CD4-positive, alpha-beta T cell (primary cell): ENCODE measurements around the gene EEFSEC. TPM values are rescaled to one million over a fixed set of nuclear protein-coding genes. Genes with fewer than 3 reads are reported as not detected.

ENCODE experiments used
- ATAC-seq: fragments of 200-7000 bp; cut with Tn5 transposase; one replicate; pipeline ENCODE4 v1.10.0; 2022; ENCODE audit warnings: mild to moderate bottlenecking; ENCODE audit not compliant: poor library complexity
- CTCF ChIA-PET: fragments of 350-600 bp; sonication (Branson Sonifier 250); formaldehyde crosslinking; loops from one replicate; lab custom pipeline; 2021; ENCODE audit warnings: antibody characterized with exemption, inconsistent platforms; lab: Charles Lee
- POLR2A ChIA-PET: fragments of 350-600 bp; sonication (Branson Sonifier 250); formaldehyde crosslinking; loops from one replicate; lab custom pipeline; 2021; ENCODE audit warnings: antibody characterized with exemption, inconsistent platforms; lab: Charles Lee
- DNase-seq, 14 experiments: peaks; one replicate each; pipeline ENCODE4 v3.0.0-alpha.2; 2013 to 2020; ENCODE audit warnings: mixed read lengths in 2 of 14
- H3K27ac ChIP-seq, 2 donors: one replicate each; pipeline versions ENCODE4 v1.5.1 to v1.7.0; 2013; ENCODE audit warnings: low read length in 2 of 2, low read depth in 1 of 2, mild to moderate bottlenecking in 1 of 2
- H3K27me3 ChIP-seq, 2 experiments: 1 replicate in 1 of 2; 2 replicates in 1 of 2; pipeline versions ENCODE4 v1.6.1 to v1.7.0; 2013; ENCODE audit warnings: low read length in 2 of 2, control low read depth in 1 of 2, mild to moderate bottlenecking in 1 of 2, moderate library complexity in 1 of 2; ENCODE audit not compliant: insufficient read depth in 2 of 2, control insufficient read depth in 1 of 2
- H3K36me3 ChIP-seq: one replicate; pipeline ENCODE4 v1.6.1; 2013; ENCODE audit warnings: low read length, control low read depth; ENCODE audit not compliant: insufficient read depth
- H3K4me1 ChIP-seq: one replicate; pipeline ENCODE4 v1.6.1; 2013; ENCODE audit warnings: low read length, control low read depth; ENCODE audit not compliant: insufficient read depth
- H3K4me3 ChIP-seq: one replicate; pipeline ENCODE4 v1.5.1; 2013; ENCODE audit warnings: mild to moderate bottlenecking, low read length, moderate library complexity
- H3K9me3 ChIP-seq, 2 experiments: 1 replicate in 1 of 2; 2 replicates in 1 of 2; pipeline versions ENCODE4 v1.6.1 to v1.7.0; 2013; ENCODE audit warnings: low read length in 2 of 2, mild to moderate bottlenecking in 2 of 2, control low read depth in 1 of 2, moderate library complexity in 1 of 2; ENCODE audit not compliant: control insufficient read depth in 1 of 2, insufficient read depth in 1 of 2
- H3K27ac Mint-ChIP-seq: one replicate; pipeline ENCODE4 v1.8.0; 2020; ENCODE audit warnings: mixed read lengths
- H3K27me3 Mint-ChIP-seq: one replicate; pipeline ENCODE4 v1.8.0; 2021; ENCODE audit warnings: mixed read lengths
- H3K36me3 Mint-ChIP-seq: one replicate; pipeline ENCODE4 v1.8.0; 2021; ENCODE audit warnings: low read depth, mixed read lengths
- H3K4me1 Mint-ChIP-seq: one replicate; pipeline ENCODE4 v1.8.0; 2021; ENCODE audit warnings: low read depth, mixed read lengths
- H3K4me3 Mint-ChIP-seq: one replicate; pipeline ENCODE4 v1.8.0; 2020; ENCODE audit warnings: mild to moderate bottlenecking, mixed read lengths
- H3K9me3 Mint-ChIP-seq: one replicate; pipeline ENCODE4 v1.8.0; 2020; ENCODE audit warnings: mixed read lengths
- CTCF ChIP-seq: fragments of 200-600 bp; IDR thresholded peaks from one replicate; pipeline ENCODE4 v1.8.0; 2022; ENCODE audit warnings: antibody characterized with exemption, mild to moderate bottlenecking
- intact Hi-C, 2 experiments: fragments of 100-400 bp; cut with DNase I in 1 of 2; cut with micrococcal nuclease in 1 of 2; formaldehyde crosslinking; loops; one replicate each; pipeline versions ENCODE4 v1.15.1 to v1.9.0; 2023 to 2025; cut with DNase I, micrococcal nuclease
- total RNA-seq, 174 experiments: library from RNA in 2 of 174; stranded (reverse) in 2 of 174; gene quantifications; one replicate each; pipeline ENCODE4 v1.2.3 and lab custom pipeline; 2021 to 2026

EEFSEC gene
- total RNA-seq, 2 experiments from 2014 or later: 13.1 to 13.9 TPM

- H3K27ac Mint-ChIP-seq: no peak overlapping the region
- ATAC-seq (no peak), DNase-seq (no peak)
- peaks cover 29% of the 10 kb centered on the region for H3K36me3 Mint-ChIP-seq
- ChIA-PET POLR2A (no interaction called here), CTCF (no interaction called here)
- H3K4me3 Mint-ChIP-seq: no peak overlapping the region
- no peaks in the 10 kb centered on the region for H3K9me3 Mint-ChIP-seq
- H3K27me3 Mint-ChIP-seq: no peaks in the 10 kb centered on the region
- Histone ChIP-seq H3K9me3 (no peaks in the 10 kb centered on the region), H3K4me3 (no peak overlapping the region), H3K27ac (no peak overlapping the region), H3K27me3 (no peaks in the 10 kb centered on the region), H3K4me1 (no peaks in the 10 kb centered on the region), H3K36me3 (peaks cover 16% of the 10 kb centered on the region)
- intact Hi-C loops: no loop called here
- H3K4me1 Mint-ChIP-seq: no peaks in the 10 kb centered on the region
- no peak for TF ChIP-seq CTCF
Observed at GRCh38 chr3:128359846-128360642, 206.8 kb downstream of the EEFSEC start.

GRCh38 chr3:128360705-128361271 lies 207.5 kb downstream of the EEFSEC start:
- H3K9me3 Mint-ChIP-seq: no peaks in the 10 kb centered on the region
- Histone ChIP-seq H3K4me3 (no peak overlapping the region), H3K27me3 (no peaks in the 10 kb centered on the region), H3K36me3 (peaks cover 16% of the 10 kb centered on the region), H3K9me3 (no peaks in the 10 kb centered on the region), H3K27ac (no peak overlapping the region), H3K4me1 (no peaks in the 10 kb centered on the region)
- ChIA-PET POLR2A (no interaction called here), CTCF (no interaction called here)
- H3K27me3 Mint-ChIP-seq: no peaks in the 10 kb centered on the region
- H3K36me3 Mint-ChIP-seq: peaks cover 29% of the 10 kb centered on the region
- no peak overlapping the region for H3K4me3 Mint-ChIP-seq
- intact Hi-C loops: no loop called here
- no peak overlapping the region for H3K27ac Mint-ChIP-seq
- ATAC-seq (no peak), DNase-seq (no peak)
- H3K4me1 Mint-ChIP-seq: no peaks in the 10 kb centered on the region
- no peak for TF ChIP-seq CTCF

- intact Hi-C loops: no loop called here
- Mint-ChIP-seq H3K4me3 (no peak overlapping the region), H3K36me3 (peaks cover 39% of the 10 kb centered on the region), H3K9me3 (no peaks in the 10 kb centered on the region), H3K27ac (no peak overlapping the region), H3K27me3 (no peaks in the 10 kb centered on the region), H3K4me1 (no peaks in the 10 kb centered on the region)
- ChIA-PET POLR2A (interaction anchor here (0.6 kb wide), 1 partner anchor 24 kb away, joined by 3 read pairs; no protein-coding TSS in a partner anchor), CTCF (interaction anchor here (0.7 kb wide), 1 partner anchor 70 kb away, joined by 3 read pairs; no protein-coding TSS in a partner anchor)
- Histone ChIP-seq H3K4me3 (no peak overlapping the region), H3K4me1 (no peaks in the 10 kb centered on the region), H3K36me3 (peaks cover 20% of the 10 kb centered on the region), H3K27me3 (no peaks in the 10 kb centered on the region), H3K27ac (no peak overlapping the region), H3K9me3 (no peaks in the 10 kb centered on the region)
- ATAC-seq (no peak), DNase-seq (no peak)
- no peak for TF ChIP-seq CTCF
Observed at GRCh38 chr3:128362026-128362965, 209.0 kb downstream of the EEFSEC start.
